Kidney epithelial cell (primary cell): ENCODE results near the gene HOXA10. TPM values are rescaled to one million over a fixed set of nuclear protein-coding genes. Genes with fewer than 3 reads are reported as not detected.
A peak's percentile ranks its signal among the peaks of the same experiment; 100 is the strongest.

ENCODE experiments used
- DNase-seq: peaks from one replicate; pipeline ENCODE4 v3.0.0-alpha.2; 2010; ENCODE audit warnings: low read depth
- H3K27me3 ChIP-seq: 2 replicates; pipeline ENCODE4 v1.6.0; 2011; ENCODE audit warnings: low read length; ENCODE audit not compliant: control insufficient read depth, insufficient read depth
- H3K36me3 ChIP-seq: 2 replicates; pipeline ENCODE4 v1.5.1; 2011; ENCODE audit warnings: low read length; ENCODE audit not compliant: control insufficient read depth, insufficient read depth
- H3K4me3 ChIP-seq: 2 replicates; pipeline ENCODE4 v1.5.1; 2011; ENCODE audit warnings: low read depth, mild to moderate bottlenecking, control low read depth, low read length
- CTCF ChIP-seq: IDR thresholded peaks from 2 replicates; pipeline ENCODE4 v1.5.1; 2011; ENCODE audit warnings: mild to moderate bottlenecking, moderate library complexity, low read length, control low read depth, inconsistent platforms; ENCODE audit not compliant: insufficient read depth, poor library complexity, severe bottlenecking
- total RNA-seq: library from RNA; depleted of rRNA; stranded (reverse); fragments of >200 nt; gene quantifications from 2 replicates; pipeline ENCODE4 v1.2.3, GENCODE V29; 2015

The HOXA10 gene
- total RNA-seq, 1 donor from 2014 or later, result 29.1 TPM

GRCh38 chr7:27157702-27158431, 16.3 kb downstream of the HOXA10 start:
- no peak for TF ChIP-seq CTCF
- H3K36me3 ChIP-seq, result no peaks in the 10 kb centered on the region
- H3K4me3 ChIP-seq, result peak overlapping the region; percentile 76
- no peak for DNase-seq
- no peaks in the 10 kb centered on the region for H3K27me3 ChIP-seq

GRCh38 chr7:27156916-27157701, 17.0 kb downstream of the HOXA10 start:
- no peak for TF ChIP-seq CTCF
- Histone ChIP-seq H3K36me3 (no peaks in the 10 kb centered on the region), H3K4me3 (peak overlapping the region; percentile 76), H3K27me3 (no peaks in the 10 kb centered on the region)
- DNase-seq, result no peak

- peak within 1 kb of the TSS; percentile 76 for H3K4me3 ChIP-seq
- TF ChIP-seq CTCF, result no peak
- H3K27me3 ChIP-seq, result no peaks in the 10 kb centered on the region
- DNase-seq, result no peak
- H3K36me3 ChIP-seq, result no peaks in the 10 kb centered on the region
Measured at GRCh38 chr7:27156508-27156898, 17.6 kb downstream of the HOXA10 start, which contains the start of gene HOXA7. TSS of gene HOXA7 (minus strand) at chr7:27156675. CDS start at chr7:27156545, 130 bp downstream.

GRCh38 chr7:27155816-27156507, 18.2 kb downstream of the HOXA10 start:
- no peak for DNase-seq

More at GRCh38 chr7:27155816-27156507, 18.2 kb downstream of the HOXA10 start:
- no peak for TF ChIP-seq CTCF
- Histone ChIP-seq H3K27me3 (no peaks in the 10 kb centered on the region), H3K36me3 (no peaks in the 10 kb centered on the region), H3K4me3 (peak overlapping the region; percentile 76)
